GM15510 (cell line): Measurements from ENCODE around the gene SOX8.

ENCODE experiments used
- POLR2A ChIP-seq: IDR thresholded peaks from 3 replicates; pipeline ENCODE4 v1.6.1; 2011; ENCODE audit warnings: borderline replicate concordance; ENCODE audit not compliant: insufficient read length; ENCODE audit errors: extremely low read depth

The SOX8 gene

GRCh38 chr16:977081-977701 is 4.4 kb upstream of the SOX8 start:
- TF ChIP-seq POLR2A, result no peak

- TF ChIP-seq POLR2A, result no peak
These were observed 3.7 kb upstream of the SOX8 start for GRCh38 chr16:977896-978295.

GRCh38 chr16:978403-978802 is 3.2 kb upstream of the SOX8 start:
- TF ChIP-seq POLR2A, result no peak

GRCh38 chr16:979147-979546 is 2.4 kb upstream of the SOX8 start:
- TF ChIP-seq POLR2A, result no peak

GRCh38 chr16:979859-980594 is 1.5 kb upstream of the SOX8 start:
- TF ChIP-seq POLR2A, result no peak

GRCh38 chr16:980595-980854 is 1.0 kb upstream of the SOX8 start:
- TF ChIP-seq POLR2A, result no peak

GRCh38 chr16:982145-983043 is 824 bp downstream of the SOX8 start:
- TF ChIP-seq POLR2A, result no peak

- no peak for TF ChIP-seq POLR2A
These were observed 1.8 kb downstream of the SOX8 start for GRCh38 chr16:983044-984030.

GRCh38 chr16:984121-984694 is 2.6 kb downstream of the SOX8 start:
- TF ChIP-seq POLR2A, result no peak

GRCh38 chr16:984736-985636 is 3.4 kb downstream of the SOX8 start:
- no peak for TF ChIP-seq POLR2A

GRCh38 chr16:985646-986400 is 4.3 kb downstream of the SOX8 start:
- no peak for TF ChIP-seq POLR2A

- TF ChIP-seq POLR2A, result no peak
These were observed 4.8 kb downstream of the SOX8 start for GRCh38 chr16:986411-986810.
